ENCODE measurements around the gene FADS3. TPM values are rescaled to one million over a fixed set of nuclear protein-coding genes. Genes with fewer than 3 reads are reported as not detected.
A peak's percentile ranks its signal among the peaks of the same experiment; 100 is the strongest.

FADS3 gene
- total RNA-seq, 4 donors from 2014 or later: 19.5 to 96.9 (median 31.6) TPM

DNA sequence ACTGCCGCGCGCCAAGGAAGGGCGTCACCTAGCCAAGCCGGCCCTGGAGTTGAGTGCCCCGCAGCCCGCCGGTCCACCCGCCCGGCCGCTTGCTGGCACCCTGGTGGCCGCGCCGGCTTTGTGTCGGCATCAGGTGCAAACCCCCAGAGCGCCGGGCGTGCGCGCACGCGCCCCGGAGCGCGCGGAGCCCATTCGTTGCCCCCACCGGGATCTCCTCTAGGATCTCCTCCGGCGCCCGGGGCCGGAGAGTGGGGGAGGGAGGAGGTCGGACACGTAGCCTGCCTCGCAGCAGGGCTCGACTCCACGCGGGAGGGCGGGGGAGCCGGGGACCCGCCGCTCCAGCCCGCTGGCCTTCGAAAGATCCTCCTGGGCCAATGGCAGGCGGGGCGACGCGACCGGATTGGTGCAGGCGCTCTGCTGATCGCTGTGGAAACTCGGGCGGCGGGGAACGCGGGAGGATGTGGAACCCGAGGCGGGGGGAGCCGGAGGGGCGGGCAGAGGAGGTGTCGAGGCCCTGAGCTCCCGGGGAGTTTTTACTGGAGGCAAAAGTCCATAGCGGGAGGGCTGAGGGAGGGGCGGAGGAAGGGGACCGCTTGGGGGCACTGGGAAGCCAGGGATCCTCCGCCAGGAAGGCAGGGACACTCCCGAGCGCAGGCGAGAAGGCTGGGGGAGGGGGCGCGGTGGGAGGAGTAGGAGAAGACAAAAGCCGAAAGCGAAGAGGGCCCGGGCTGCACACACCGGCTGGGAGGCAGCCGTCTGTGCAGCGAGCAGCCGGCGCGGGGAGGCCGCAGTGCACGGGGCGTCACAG is 63.6 kb downstream of the FADS3 start, which contains the start of gene FADS2:
Gene FADS2 (plus strand): TSS at position 730 of the 808 bp plus-strand sequence. CDS start 91 bp downstream, outside the sequence.
- Histone ChIP-seq H3K27ac (peak within 1 kb of the TSS; percentile 72 to 82 (median 75)), H3K9me3 (no peaks in the 10 kb centered on the region), H3K27me3 (peaks cover 33% of the 10 kb centered on the region), H3K4me1 (peaks cover 3 to 42% (median 21%) of the 10 kb centered on the region in 4 donors), H3K36me3 (no peaks in the 10 kb centered on the region), H3K4me3 (peak within 1 kb of the TSS; percentile 30 to 48 (median 38))
- in situ Hi-C loops (cut with MboI; ENCODE audit: low pct_ligation_motif_present in 1 of 4, low pct_unique_long_range_greater_than_20kb in 1 of 4, low sequenced_read_pairs in 3 of 4) (no loop called here), intact Hi-C loops (cut with DNase I; ENCODE audit: low total_unique reads) (no loop called here)
- DNase-seq: peak; percentile 63
- 2 to 5% methylated on average over 13 to 59 of the region's 83 CpGs for WGBS, 2 donors (ENCODE audit: low coverage in 1 of 2)
- TF ChIP-seq EP300 (IDR thresholded peaks at IDR 0.05; ENCODE audit: low read depth) (no peak), CTCF (IDR thresholded peaks at IDR 0.05) (no peak), POLR2A (IDR thresholded peaks at IDR 0.05) (peak; percentile 35), POLR2AphosphoS5 (IDR thresholded peaks at IDR 0.05) (peak in 2 of 3 donors; percentile 29 to 53)

DNA sequence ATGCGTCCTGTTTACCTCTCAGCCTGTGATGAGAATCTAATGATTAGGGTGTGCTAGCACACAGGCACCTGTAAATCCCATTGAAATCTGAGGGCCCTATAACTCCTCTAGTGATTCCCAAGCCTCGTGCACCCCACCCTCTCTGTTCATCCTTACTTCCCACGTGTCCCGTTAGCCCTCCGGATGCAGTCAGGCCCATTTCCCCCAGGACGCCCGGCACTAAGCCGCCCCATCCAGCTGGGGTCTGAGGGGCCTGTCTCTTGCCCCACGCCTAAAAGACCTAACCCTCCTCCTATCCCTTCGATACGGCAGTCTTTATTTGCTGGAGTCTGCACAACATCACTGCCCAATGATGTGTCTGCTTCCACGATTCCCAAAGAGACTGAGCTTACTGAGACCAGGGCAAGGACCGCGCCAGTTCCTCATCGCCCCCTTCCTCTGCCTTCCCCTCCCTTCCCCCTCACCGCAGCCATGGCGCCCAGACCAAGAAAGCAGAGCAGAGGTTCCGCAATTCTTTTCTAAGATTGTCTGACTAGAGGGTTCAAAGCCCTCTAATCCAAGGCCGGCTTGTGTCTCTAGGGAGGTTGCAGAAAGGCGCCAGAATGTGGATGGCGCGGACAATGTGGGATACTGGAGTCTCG is 64.3 kb downstream of the FADS3 start:
- 16 to 38% methylated on average over 6 to 23 of the region's 23 CpGs for WGBS, 2 donors (ENCODE audit: low coverage in 1 of 2)
- intact Hi-C loops (cut with DNase I; ENCODE audit: low total_unique reads) (no loop called here), in situ Hi-C loops (cut with MboI; ENCODE audit: low pct_ligation_motif_present in 1 of 4, low pct_unique_long_range_greater_than_20kb in 1 of 4, low sequenced_read_pairs in 3 of 4) (no loop called here)
- Histone ChIP-seq H3K27me3 (peaks cover 33% of the 10 kb centered on the region), H3K27ac (peak overlapping the region; percentile 72 to 82 (median 75)), H3K4me3 (peak overlapping the region; percentile 30 to 48 (median 38)), H3K9me3 (no peaks in the 10 kb centered on the region), H3K36me3 (no peaks in the 10 kb centered on the region), H3K4me1 (peaks cover 3 to 42% (median 21%) of the 10 kb centered on the region in 4 donors)
- no peak for TF ChIP-seq CTCF (IDR thresholded peaks at IDR 0.05)
- DNase-seq: no peak

Small RNAs within 50 kb of the gene (small RNA-seq; reads per million reads assigned to genes)
- gene MIR6746 (0 reads per million in 4 donors), gene RNU6-1243P (0 reads per million in 4 donors)

Other genes starting within 250 kb of the FADS3 start
- 10 to 100 TPM; 11.9 to 31.4 (median 17.0) TPM for gene DAGLA, start 211.2 kb downstream of the FADS3 start, total RNA-seq
- gene MYRF, start 138.9 kb downstream of the FADS3 start, total RNA-seq: 10 to 100 TPM in 3 of 4 donors, 1 to 10 TPM in 1; 2.0 to 14.2 (median 10.7) TPM
- gene TMEM258, start 98.9 kb downstream of the FADS3 start, total RNA-seq: 10 to 100 TPM in 3 of 4 donors, 1 to 10 TPM in 1; 8.2 to 34.7 (median 23.7) TPM
- 1 to 10 TPM in 3 of 4 donors, under 1 TPM in 1; 1.00 to 9.4 (median 4.5) TPM for gene FEN1, start 98.6 kb downstream of the FADS3 start, total RNA-seq
- 10 to 100 TPM in 1 of 4 donors, 1 to 10 TPM in 3; 2.2 to 13.8 (median 3.7) TPM for gene FADS1, start 74.5 kb downstream of the FADS3 start, total RNA-seq
- 10 to 100 TPM in 1 of 4 donors, 1 to 10 TPM in 3; 2.7 to 28.8 (median 3.9) TPM for gene FADS2, start 63.2 kb downstream of the FADS3 start, total RNA-seq
- 1 to 10 TPM; 1.2 to 7.6 (median 5.9) TPM for gene RAB3IL1, start 26.0 kb upstream of the FADS3 start, total RNA-seq
- 1 to 10 TPM in 3 of 4 donors, under 1 TPM in 1; 0.40 to 3.7 (median 2.6) TPM for gene BEST1, start 58.8 kb upstream of the FADS3 start, total RNA-seq
- gene FTH1, start 76.1 kb upstream of the FADS3 start, total RNA-seq: 1,000 to 10,000 TPM; 2,288 to 6,007 (median 4,694) TPM
- 10 to 100 TPM; 10.5 to 38.9 (median 26.1) TPM for gene INCENP, start 232.5 kb upstream of the FADS3 start, total RNA-seq